KOPT-K1 (cell line): ENCODE data around the gene MUC6.

Experiments
- H3K27ac ChIP-seq: fragments of 200-600 bp; sonication (generic); 2 replicates; pipeline ENCODE4 v1.5.1; 2016; ENCODE audit warnings: antibody characterized with exemption, mild to moderate bottlenecking, low read depth, low read length; ENCODE audit not compliant: poor library complexity, severe bottlenecking
- H3K36me3 ChIP-seq: fragments of 200-600 bp; sonication (generic); 2 replicates; pipeline ENCODE4 v1.5.1; 2017; ENCODE audit warnings: antibody characterized with exemption, mild to moderate bottlenecking, low read length, moderate library complexity; ENCODE audit not compliant: insufficient read depth
- H3K9me3 ChIP-seq: fragments of 200-600 bp; sonication (generic); 2 replicates; pipeline ENCODE4 v1.5.1; 2017; ENCODE audit warnings: antibody characterized with exemption, low read length, mild to moderate bottlenecking; ENCODE audit not compliant: insufficient read depth, poor library complexity, severe bottlenecking

MUC6 gene

GRCh38 chr11:1060852-1061616 lies 24.5 kb upstream of the MUC6 start:
- Histone ChIP-seq H3K9me3 (peaks cover 7% of the 10 kb centered on the region), H3K27ac (no peak overlapping the region), H3K36me3 (no peaks in the 10 kb centered on the region)

- H3K27ac ChIP-seq = no peak overlapping the region
- no peaks in the 10 kb centered on the region for H3K36me3 ChIP-seq
- H3K9me3 ChIP-seq = peaks cover 7% of the 10 kb centered on the region
Measured at GRCh38 chr11:1060410-1060809, 23.9 kb upstream of the MUC6 start.

DNA sequence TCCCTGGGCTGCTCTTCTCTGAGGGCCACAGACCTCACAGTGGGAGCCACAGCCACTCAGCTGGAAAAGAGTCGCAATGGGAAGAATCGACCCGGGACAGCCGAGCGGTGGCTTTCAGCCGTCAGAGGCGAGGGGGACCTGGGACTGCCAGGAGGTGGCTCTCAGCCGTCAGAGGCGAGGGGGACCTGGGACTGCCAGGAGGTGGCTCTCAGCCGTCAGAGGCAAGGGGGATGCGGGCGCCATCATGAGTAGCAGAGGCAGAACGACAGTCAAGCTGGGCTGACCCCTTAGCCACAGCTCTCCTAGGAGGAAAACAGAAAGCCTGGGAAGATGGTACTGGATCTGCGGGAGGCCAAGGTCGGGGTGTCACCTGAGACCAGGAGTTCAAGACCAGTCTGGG lies 23.2 kb upstream of the MUC6 start:
- no peaks in the 10 kb centered on the region for H3K36me3 ChIP-seq
- H3K9me3 ChIP-seq = peaks cover 7% of the 10 kb centered on the region
- no peak overlapping the region for H3K27ac ChIP-seq

GRCh38 chr11:1057806-1058205 lies 21.3 kb upstream of the MUC6 start:
- Histone ChIP-seq H3K9me3 (peaks cover 7% of the 10 kb centered on the region), H3K27ac (no peak overlapping the region), H3K36me3 (no peaks in the 10 kb centered on the region)

DNA sequence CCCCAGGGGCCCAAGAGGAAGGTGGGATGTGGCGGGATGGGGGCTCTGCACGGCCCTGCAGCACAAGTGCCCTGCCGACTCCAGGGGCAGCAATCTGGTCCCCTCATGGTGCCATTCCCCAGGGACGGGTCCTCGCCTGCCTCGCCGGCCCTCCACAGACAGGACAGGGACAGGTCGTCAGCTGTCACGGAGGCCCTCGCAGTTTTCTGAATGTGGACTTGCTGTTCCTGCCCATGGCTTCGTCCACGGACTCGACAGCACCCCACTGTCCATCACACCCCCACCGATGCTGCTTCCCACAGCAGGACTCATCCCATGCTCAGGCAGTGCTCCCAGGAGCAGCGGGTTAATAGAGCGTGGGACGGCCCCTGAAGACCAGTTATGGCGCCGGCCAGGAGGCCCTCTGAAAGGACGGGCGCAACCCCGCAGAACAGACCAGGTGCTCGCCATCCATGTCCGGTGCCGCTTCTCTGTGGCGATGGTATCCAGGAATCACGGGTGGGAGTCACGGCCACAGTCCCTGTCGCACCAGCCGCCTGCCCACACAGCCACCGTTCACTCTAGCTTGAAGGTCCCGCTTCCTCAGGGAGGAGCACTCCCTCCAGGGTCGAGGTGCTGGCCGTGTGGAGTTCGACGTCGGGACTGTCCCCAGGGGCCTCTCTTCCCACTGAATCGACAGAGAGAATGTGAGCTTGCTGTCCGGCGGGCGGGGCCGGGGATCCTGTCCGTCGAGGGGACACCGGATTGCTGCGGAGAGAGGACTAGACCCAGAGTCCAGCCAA lies 19.7 kb upstream of the MUC6 start:
- no peak overlapping the region for H3K27ac ChIP-seq
- no peaks in the 10 kb centered on the region for H3K36me3 ChIP-seq
- no peaks in the 10 kb centered on the region for H3K9me3 ChIP-seq

GRCh38 chr11:1055109-1055703 lies 18.7 kb upstream of the MUC6 start:
- no peaks in the 10 kb centered on the region for H3K36me3 ChIP-seq
- H3K27ac ChIP-seq = no peak overlapping the region
- H3K9me3 ChIP-seq = no peaks in the 10 kb centered on the region

- no peak overlapping the region for H3K27ac ChIP-seq
Measured at GRCh38 chr11:1054143-1055108, 17.9 kb upstream of the MUC6 start.

GRCh38 chr11:1053121-1053901 lies 16.8 kb upstream of the MUC6 start:
- Histone ChIP-seq H3K9me3 (no peaks in the 10 kb centered on the region), H3K27ac (no peak overlapping the region), H3K36me3 (no peaks in the 10 kb centered on the region)

More at GRCh38 chr11:1054143-1055108, 17.9 kb upstream of the MUC6 start:
- no peaks in the 10 kb centered on the region for H3K9me3 ChIP-seq
- no peaks in the 10 kb centered on the region for H3K36me3 ChIP-seq

DNA sequence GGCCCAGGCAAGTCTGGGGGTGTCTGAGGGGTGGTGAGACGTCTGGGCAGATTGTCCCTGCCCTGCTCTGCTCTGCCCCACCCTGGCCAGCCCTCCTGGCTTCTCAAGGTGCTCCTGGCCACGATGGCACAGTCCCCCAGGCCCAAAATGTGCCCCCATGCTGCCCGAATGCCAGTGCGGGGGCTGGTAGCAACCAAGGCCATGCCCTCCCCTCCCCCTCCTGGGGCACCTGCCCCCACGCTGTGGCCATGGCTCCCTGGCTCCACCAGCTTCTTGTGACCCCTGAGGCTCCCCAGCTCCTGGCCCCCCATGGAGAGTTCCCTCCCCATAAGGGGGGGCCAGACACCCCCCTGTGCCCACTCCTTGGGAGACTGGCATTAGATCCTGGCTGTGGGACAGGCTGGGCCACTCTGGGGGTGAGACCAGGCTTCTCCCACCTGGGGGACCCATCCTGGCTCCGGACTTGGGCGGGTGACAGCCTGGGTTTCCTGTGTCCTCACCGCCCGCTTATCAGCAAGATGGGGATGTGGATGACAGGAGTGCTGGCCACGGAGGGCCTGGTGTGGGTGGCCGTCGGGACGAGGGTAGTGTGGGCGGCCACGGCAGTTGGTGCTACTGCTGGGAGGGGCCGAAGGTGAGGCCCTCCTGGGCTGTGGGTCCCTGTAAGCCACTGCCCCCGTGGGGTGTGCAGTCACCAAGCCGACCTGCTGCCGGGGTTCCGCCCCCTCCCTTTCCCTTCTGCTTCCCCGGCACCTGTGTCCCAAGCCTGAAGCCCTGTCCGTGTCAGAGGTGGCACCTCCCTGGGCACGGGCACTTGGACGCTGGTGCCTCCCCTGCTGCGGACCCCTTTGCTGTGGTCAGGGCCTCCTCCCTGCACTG lies 15.9 kb upstream of the MUC6 start:
- Histone ChIP-seq H3K9me3 (no peaks in the 10 kb centered on the region), H3K36me3 (no peaks in the 10 kb centered on the region), H3K27ac (no peak overlapping the region)

GRCh38 chr11:1051356-1052132 lies 15.0 kb upstream of the MUC6 start:
- H3K27ac ChIP-seq = no peak overlapping the region
- H3K36me3 ChIP-seq = no peaks in the 10 kb centered on the region
- no peaks in the 10 kb centered on the region for H3K9me3 ChIP-seq

- Histone ChIP-seq H3K36me3 (no peaks in the 10 kb centered on the region), H3K9me3 (no peaks in the 10 kb centered on the region), H3K27ac (no peak overlapping the region)
Measured at GRCh38 chr11:1050581-1051355, 14.2 kb upstream of the MUC6 start.

DNA sequence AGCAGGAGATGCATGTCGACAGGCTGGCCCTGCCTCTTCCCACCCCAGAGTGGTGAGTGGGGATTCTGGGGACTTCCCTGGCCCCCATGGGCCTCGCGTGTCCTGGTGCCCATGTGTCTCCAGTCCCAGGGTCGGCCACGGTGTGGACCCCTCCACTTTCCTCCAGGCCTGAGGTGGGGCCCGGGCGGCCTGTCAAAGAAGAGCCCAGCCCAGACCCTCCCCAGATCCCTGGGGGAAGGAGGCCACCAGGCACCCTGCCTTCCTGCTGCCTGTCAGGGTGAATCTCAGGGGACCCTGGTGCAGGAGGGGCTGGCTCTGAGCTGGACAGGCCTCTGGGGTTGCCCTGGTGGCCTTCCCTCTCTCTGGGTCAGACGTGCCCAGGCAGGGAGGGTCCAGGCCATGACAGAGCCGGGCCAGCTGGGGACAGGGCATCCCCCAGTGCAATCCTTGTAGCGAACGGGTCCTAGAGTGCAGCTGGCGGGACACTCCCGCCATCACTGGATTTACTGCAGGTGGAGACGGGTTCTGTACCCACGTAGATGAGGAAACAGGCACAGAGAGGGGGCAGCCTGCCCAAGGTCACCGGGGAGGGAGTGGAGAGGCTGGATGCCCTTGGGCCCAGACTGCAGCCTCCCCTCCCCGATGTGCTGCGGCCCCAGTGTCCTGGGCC lies 13.5 kb upstream of the MUC6 start:
- H3K27ac ChIP-seq = no peak overlapping the region

More for the DNA sequence above, 13.5 kb upstream of the MUC6 start:
- H3K36me3 ChIP-seq = no peaks in the 10 kb centered on the region
- no peaks in the 10 kb centered on the region for H3K9me3 ChIP-seq
